Peyer's patch (tissue), 4 donors: ENCODE measurements around the gene THOC5. TPM values are rescaled to one million over a fixed set of nuclear protein-coding genes. Genes with fewer than 3 reads are reported as not detected.

Source experiments
- DNase-seq, 3 donors: peaks; one replicate each; pipeline ENCODE4 v3.0.0-alpha.2; 2017 to 2019
- H3K27ac ChIP-seq, 4 donors: fragments of 200-600 bp; sonication (generic); one replicate each; pipeline ENCODE4 v1.5.1; 2016 to 2019
- H3K27me3 ChIP-seq, 2 donors: fragments of 200-600 bp; sonication (generic); one replicate each; pipeline ENCODE4 v1.5.1; 2019
- H3K36me3 ChIP-seq, 3 donors: fragments of 200-600 bp; sonication (generic); one replicate each; pipeline ENCODE4 v1.5.1; 2016 to 2019
- H3K4me1 ChIP-seq, 4 donors: fragments of 200-600 bp; sonication (generic); one replicate each; pipeline ENCODE4 v1.5.1; 2016 to 2019
- H3K4me3 ChIP-seq, 4 donors: fragments of 200-600 bp; sonication (generic); 1 replicate in 3 of 4; 2 replicates in 1 of 4; pipeline ENCODE4 v1.5.1; 2016 to 2019; ENCODE audit warnings: mild to moderate bottlenecking in 1 of 4
- H3K9me3 ChIP-seq, 4 donors: fragments of 200-600 bp; sonication (generic); one replicate each; pipeline ENCODE4 v1.5.1; 2016 to 2019; ENCODE audit warnings: mild to moderate bottlenecking in 1 of 4
- CTCF ChIP-seq, 6 experiments: fragments of 450-650 bp in 4 of 6; fragments of 200-600 bp in 2 of 6; sonication (generic) in 1 of 6; IDR thresholded peaks; one replicate each; pipeline ENCODE4 v1.5.1; 2017 to 2019; ENCODE audit warnings: antibody characterized with exemption in 6 of 6, mild to moderate bottlenecking in 3 of 6, moderate library complexity in 1 of 6
- POLR2A ChIP-seq, 2 donors: fragments of 450-650 bp; IDR thresholded peaks; one replicate each; pipeline ENCODE4 v1.5.1; 2017; ENCODE audit warnings: antibody characterized with exemption in 2 of 2, mild to moderate bottlenecking in 2 of 2, moderate library complexity in 2 of 2
- total RNA-seq, 4 donors: library from RNA; depleted of rRNA; stranded (reverse); fragments of >200 nt; gene quantifications; one replicate each; pipeline ENCODE4 v1.1.0, GENCODE V29; 2016

The THOC5 gene
- total RNA-seq, 4 donors from 2014 or later = 33.3 to 191 (median 37.3) TPM

- Histone ChIP-seq H3K27ac (no peak overlapping the region), H3K4me1 (peaks cover 0 to 7% (median 1%) of the 10 kb centered on the region in 4 donors), H3K4me3 (no peak overlapping the region), H3K9me3 (no peaks in the 10 kb centered on the region), H3K27me3 (no peaks in the 10 kb centered on the region), H3K36me3 (no peaks in the 10 kb centered on the region)
- DNase-seq = no peak
- TF ChIP-seq CTCF (IDR thresholded peaks at IDR 0.05) (no peak), POLR2A (IDR thresholded peaks at IDR 0.05) (no peak)
Measured at GRCh38 chr22:29578462-29579200, 25.1 kb upstream of the THOC5 start.

- no peaks in the 10 kb centered on the region for H3K9me3 ChIP-seq
- no peaks in the 10 kb centered on the region for H3K36me3 ChIP-seq
- H3K27ac ChIP-seq = no peak overlapping the region
- peaks cover 0 to under 1% (median 0%) of the 10 kb centered on the region in 4 donors for H3K4me1 ChIP-seq
- no peaks in the 10 kb centered on the region for H3K27me3 ChIP-seq
- no peak for TF ChIP-seq CTCF (IDR thresholded peaks at IDR 0.05)
- TF ChIP-seq POLR2A (IDR thresholded peaks at IDR 0.05) = no peak
- no peak overlapping the region for H3K4me3 ChIP-seq
- DNase-seq = no peak
Measured at GRCh38 chr22:29574762-29575450, 21.3 kb upstream of the THOC5 start.

GRCh38 chr22:29570912-29571549 is 17.5 kb upstream of the THOC5 start:
- TF ChIP-seq POLR2A (IDR thresholded peaks at IDR 0.05) (no peak), CTCF (IDR thresholded peaks at IDR 0.05) (no peak)
- no peak overlapping the region for H3K4me3 ChIP-seq
- DNase-seq = no peak
- no peaks in the 10 kb centered on the region for H3K4me1 ChIP-seq
- H3K9me3 ChIP-seq = no peaks in the 10 kb centered on the region
- peaks cover 0 to 23% (median 0%) of the 10 kb centered on the region in 3 donors for H3K36me3 ChIP-seq
- H3K27me3 ChIP-seq = no peaks in the 10 kb centered on the region
- H3K27ac ChIP-seq = no peak overlapping the region

- H3K9me3 ChIP-seq = no peaks in the 10 kb centered on the region
- TF ChIP-seq POLR2A (IDR thresholded peaks at IDR 0.05) (no peak), CTCF (IDR thresholded peaks at IDR 0.05) (no peak)
- no peak overlapping the region for H3K27ac ChIP-seq
- no peaks in the 10 kb centered on the region for H3K4me1 ChIP-seq
- peaks cover 0 to 24% (median 0%) of the 10 kb centered on the region in 3 donors for H3K36me3 ChIP-seq
- H3K4me3 ChIP-seq = no peak overlapping the region
- H3K27me3 ChIP-seq = no peaks in the 10 kb centered on the region
- DNase-seq = no peak
Measured at GRCh38 chr22:29570456-29570855, 16.9 kb upstream of the THOC5 start.

- H3K4me1 ChIP-seq = no peaks in the 10 kb centered on the region
- H3K9me3 ChIP-seq = no peaks in the 10 kb centered on the region
- no peak for TF ChIP-seq CTCF (IDR thresholded peaks at IDR 0.05)
- TF ChIP-seq POLR2A (IDR thresholded peaks at IDR 0.05) = no peak
- DNase-seq = no peak
- H3K27me3 ChIP-seq = no peaks in the 10 kb centered on the region
- H3K36me3 ChIP-seq = peaks cover 0 to 37% (median 0%) of the 10 kb centered on the region in 3 donors
- no peak overlapping the region for H3K4me3 ChIP-seq
- H3K27ac ChIP-seq = no peak overlapping the region
Measured at GRCh38 chr22:29569011-29569678, 15.6 kb upstream of the THOC5 start.
